WTC11 (cell line): ENCODE measurements around the gene SOWAHB. TPM values are rescaled to one million over a fixed set of nuclear protein-coding genes. Genes with fewer than 3 reads are reported as not detected.

ENCODE experiments used
- ATAC-seq: fragments of 200-7000 bp; cut with Tn5 transposase; 2 replicates; pipeline ENCODE4 v1.10.0; 2021; ENCODE audit warnings: mild to moderate bottlenecking, moderate library complexity
- CTCF ChIA-PET: fragments of 300-600 bp; sonication (Branson Sonifier 250); formaldehyde crosslinking; loops from one replicate; lab custom pipeline; 2021; ENCODE audit warnings: antibody characterized with exemption; lab: Charles Lee
- POLR2A ChIA-PET: fragments of 350-600 bp; sonication (Branson Sonifier 250); formaldehyde crosslinking; loops from one replicate; lab custom pipeline; 2021; ENCODE audit warnings: antibody characterized with exemption; lab: Charles Lee
- DNase-seq: peaks from one replicate; pipeline ENCODE4 v3.0.0; 2021; ENCODE audit warnings: low spot score
- H3K27ac Mint-ChIP-seq: 2 replicates; pipeline ENCODE4 v1.8.0; 2021; ENCODE audit warnings: mixed read lengths
- H3K27me3 Mint-ChIP-seq: 2 replicates; pipeline ENCODE4 v1.8.0; 2021; ENCODE audit warnings: low read depth, mild to moderate bottlenecking, moderate library complexity, mixed read lengths
- H3K36me3 Mint-ChIP-seq: 2 replicates; pipeline ENCODE4 v1.8.0; 2021; ENCODE audit warnings: mixed read lengths
- H3K4me1 Mint-ChIP-seq: 2 replicates; pipeline ENCODE4 v1.8.0; 2022; ENCODE audit warnings: mixed read lengths
- H3K4me3 Mint-ChIP-seq: 2 replicates; pipeline ENCODE4 v1.8.0; 2021; ENCODE audit warnings: mild to moderate bottlenecking, moderate library complexity, mixed read lengths
- H3K9me3 Mint-ChIP-seq: 2 replicates; pipeline ENCODE4 v1.8.0; 2021; ENCODE audit warnings: mixed read lengths
- AR ChIP-seq: fragments of 250-450 bp; sonication (Bioruptor Pico); IDR thresholded peaks from 2 replicates; pipeline ENCODE4 v1.9.0; 2021; ENCODE audit warnings: mild to moderate bottlenecking
- ATF1 ChIP-seq: sonication (generic); formaldehyde crosslinking; IDR thresholded peaks from 2 replicates; pipeline ENCODE4 v1.8.1; 2023; ENCODE audit warnings: mild to moderate bottlenecking, moderate library complexity, missing genetic modification reagents
- EMX1 ChIP-seq: fragments of 250-450 bp; sonication (Bioruptor Pico); IDR thresholded peaks from 2 replicates; pipeline ENCODE4 v1.8.0; 2021; ENCODE audit warnings: mild to moderate bottlenecking
- ESRRA ChIP-seq: sonication (generic); formaldehyde crosslinking; IDR thresholded peaks from 2 replicates; pipeline ENCODE4 v1.8.1; 2022; ENCODE audit warnings: mild to moderate bottlenecking, missing genetic modification reagents, borderline replicate concordance
- FOXJ3 ChIP-seq: sonication (generic); formaldehyde crosslinking; IDR thresholded peaks from 2 replicates; pipeline ENCODE4 v1.9.0; 2021; ENCODE audit warnings: missing genetic modification reagents, mild to moderate bottlenecking, borderline replicate concordance
- FOXP4 ChIP-seq: sonication (generic); formaldehyde crosslinking; IDR thresholded peaks from 2 replicates; pipeline ENCODE4 v1.8.0; 2022; ENCODE audit warnings: mild to moderate bottlenecking, missing genetic modification reagents
- GABPB1 ChIP-seq: sonication (generic); formaldehyde crosslinking; IDR thresholded peaks from 2 replicates; pipeline ENCODE4 v1.8.1; 2023; ENCODE audit warnings: mild to moderate bottlenecking, missing genetic modification reagents
- HMGA2 ChIP-seq: fragments of 250-450 bp; sonication (Bioruptor Pico); IDR thresholded peaks from 2 replicates; pipeline ENCODE4 v1.4.0; 2021; ENCODE audit warnings: mild to moderate bottlenecking, moderate library complexity
- MYBL2 ChIP-seq: sonication (generic); formaldehyde crosslinking; IDR thresholded peaks from 2 replicates; pipeline ENCODE4 v1.8.1; 2023; ENCODE audit warnings: mild to moderate bottlenecking, moderate library complexity, missing genetic modification reagents
- PRRX2 ChIP-seq: fragments of 250-450 bp; sonication (Bioruptor Pico); IDR thresholded peaks from 2 replicates; pipeline ENCODE4 v1.8.0; 2021; ENCODE audit warnings: mild to moderate bottlenecking
- RELA ChIP-seq: sonication (generic); formaldehyde crosslinking; IDR thresholded peaks from 2 replicates; pipeline ENCODE4 v1.8.1; 2022; ENCODE audit warnings: missing genetic modification reagents, mild to moderate bottlenecking, borderline replicate concordance
- ZBTB21 ChIP-seq: sonication (generic); formaldehyde crosslinking; IDR thresholded peaks from 2 replicates; pipeline ENCODE4 v1.8.1; 2023; ENCODE audit warnings: mild to moderate bottlenecking, missing genetic modification reagents, borderline replicate concordance
- ZNF138 ChIP-seq: sonication (generic); formaldehyde crosslinking; conservative IDR thresholded peaks from 2 replicates; pipeline ENCODE4 v1.8.1; 2022; ENCODE audit warnings: mild to moderate bottlenecking, moderate library complexity, missing genetic modification reagents
- ZNF263 ChIP-seq: sonication (generic); formaldehyde crosslinking; IDR thresholded peaks from 2 replicates; pipeline ENCODE4 v1.8.1; 2022; ENCODE audit warnings: low read depth, mild to moderate bottlenecking, moderate library complexity, missing genetic modification reagents
- ZNF317 ChIP-seq: sonication (generic); formaldehyde crosslinking; IDR thresholded peaks from 2 replicates; pipeline ENCODE4 v1.8.1; 2023; ENCODE audit warnings: low read depth, mild to moderate bottlenecking, moderate library complexity, missing genetic modification reagents, borderline replicate concordance
- ZNF512 ChIP-seq: sonication (generic); formaldehyde crosslinking; IDR thresholded peaks from 2 replicates; pipeline ENCODE4 v1.8.1; 2022; ENCODE audit warnings: missing genetic modification reagents, borderline replicate concordance
- total RNA-seq: library from RNA; stranded (reverse); gene quantifications from 3 replicates; pipeline ENCODE4 v1.2.3, GENCODE V29; 2021
- TF ChIP-seq, protein P1 (sequence below): sonication (generic); formaldehyde crosslinking; IDR thresholded peaks from 2 replicates; pipeline ENCODE4 v1.8.0; 2023; ENCODE audit warnings: missing genetic modification reagents, mild to moderate bottlenecking, borderline replicate concordance
- TF ChIP-seq, protein P2 (sequence below): sonication (generic); formaldehyde crosslinking; IDR thresholded peaks from 2 replicates; pipeline ENCODE4 v1.8.0; 2022; ENCODE audit warnings: mild to moderate bottlenecking, missing genetic modification reagents
- TF ChIP-seq, protein P3 (sequence below): fragments of 250-450 bp; sonication (Bioruptor Pico); IDR thresholded peaks from 2 replicates; pipeline ENCODE4 v2.1.2; 2022; ENCODE audit warnings: mild to moderate bottlenecking, moderate library complexity
- TF ChIP-seq, protein P4 (sequence below): sonication (generic); formaldehyde crosslinking; IDR thresholded peaks from 2 replicates; pipeline ENCODE4 v1.8.1; 2022; ENCODE audit warnings: low read depth, mild to moderate bottlenecking, moderate library complexity, missing genetic modification reagents, borderline replicate concordance

SOWAHB gene
- total RNA-seq, 1 experiment from 2014 or later: 1.5 TPM

GRCh38 chr4:76882630-76883029, 15.3 kb downstream of the SOWAHB start:
- POLR2A ChIA-PET: no interaction called here

GRCh38 chr4:76881375-76881774, 16.6 kb downstream of the SOWAHB start:
- H3K4me3 Mint-ChIP-seq: no peak overlapping the region
- ATAC-seq: peak; percentile 79
- H3K27ac Mint-ChIP-seq: no peak overlapping the region
- peaks cover 5% of the 10 kb centered on the region; the same call in 1 of the 2 replicates for H3K27me3 Mint-ChIP-seq
- H3K4me1 Mint-ChIP-seq: peaks cover 13% of the 10 kb centered on the region
- no peaks in the 10 kb centered on the region; the same call in 1 of the 2 replicates for H3K36me3 Mint-ChIP-seq
- TF ChIP-seq PRRX2 (CRISPR knock-in tag) (no peak), ESRRA (no peak), AR (no peak), ZNF512 (CRISPR knock-in tag) (no peak), FOXJ3 (CRISPR knock-in tag) (no peak), ZBTB21 (CRISPR knock-in tag) (no peak), FOXP4 (CRISPR knock-in tag) (no peak), ZNF138 (CRISPR knock-in tag) (no peak), RELA (CRISPR knock-in tag) (no peak), GABPB1 (CRISPR knock-in tag) (no peak), MYBL2 (no peak), ZNF317 (no peak)
- TF ChIP-seq, protein P1, sequence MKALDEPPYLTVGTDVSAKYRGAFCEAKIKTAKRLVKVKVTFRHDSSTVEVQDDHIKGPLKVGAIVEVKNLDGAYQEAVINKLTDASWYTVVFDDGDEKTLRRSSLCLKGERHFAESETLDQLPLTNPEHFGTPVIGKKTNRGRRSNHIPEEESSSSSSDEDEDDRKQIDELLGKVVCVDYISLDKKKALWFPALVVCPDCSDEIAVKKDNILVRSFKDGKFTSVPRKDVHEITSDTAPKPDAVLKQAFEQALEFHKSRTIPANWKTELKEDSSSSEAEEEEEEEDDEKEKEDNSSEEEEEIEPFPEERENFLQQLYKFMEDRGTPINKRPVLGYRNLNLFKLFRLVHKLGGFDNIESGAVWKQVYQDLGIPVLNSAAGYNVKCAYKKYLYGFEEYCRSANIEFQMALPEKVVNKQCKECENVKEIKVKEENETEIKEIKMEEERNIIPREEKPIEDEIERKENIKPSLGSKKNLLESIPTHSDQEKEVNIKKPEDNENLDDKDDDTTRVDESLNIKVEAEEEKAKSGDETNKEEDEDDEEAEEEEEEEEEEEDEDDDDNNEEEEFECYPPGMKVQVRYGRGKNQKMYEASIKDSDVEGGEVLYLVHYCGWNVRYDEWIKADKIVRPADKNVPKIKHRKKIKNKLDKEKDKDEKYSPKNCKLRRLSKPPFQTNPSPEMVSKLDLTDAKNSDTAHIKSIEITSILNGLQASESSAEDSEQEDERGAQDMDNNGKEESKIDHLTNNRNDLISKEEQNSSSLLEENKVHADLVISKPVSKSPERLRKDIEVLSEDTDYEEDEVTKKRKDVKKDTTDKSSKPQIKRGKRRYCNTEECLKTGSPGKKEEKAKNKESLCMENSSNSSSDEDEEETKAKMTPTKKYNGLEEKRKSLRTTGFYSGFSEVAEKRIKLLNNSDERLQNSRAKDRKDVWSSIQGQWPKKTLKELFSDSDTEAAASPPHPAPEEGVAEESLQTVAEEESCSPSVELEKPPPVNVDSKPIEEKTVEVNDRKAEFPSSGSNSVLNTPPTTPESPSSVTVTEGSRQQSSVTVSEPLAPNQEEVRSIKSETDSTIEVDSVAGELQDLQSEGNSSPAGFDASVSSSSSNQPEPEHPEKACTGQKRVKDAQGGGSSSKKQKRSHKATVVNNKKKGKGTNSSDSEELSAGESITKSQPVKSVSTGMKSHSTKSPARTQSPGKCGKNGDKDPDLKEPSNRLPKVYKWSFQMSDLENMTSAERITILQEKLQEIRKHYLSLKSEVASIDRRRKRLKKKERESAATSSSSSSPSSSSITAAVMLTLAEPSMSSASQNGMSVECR (CRISPR knock-in tag): no peak
- TF ChIP-seq, protein P2, sequence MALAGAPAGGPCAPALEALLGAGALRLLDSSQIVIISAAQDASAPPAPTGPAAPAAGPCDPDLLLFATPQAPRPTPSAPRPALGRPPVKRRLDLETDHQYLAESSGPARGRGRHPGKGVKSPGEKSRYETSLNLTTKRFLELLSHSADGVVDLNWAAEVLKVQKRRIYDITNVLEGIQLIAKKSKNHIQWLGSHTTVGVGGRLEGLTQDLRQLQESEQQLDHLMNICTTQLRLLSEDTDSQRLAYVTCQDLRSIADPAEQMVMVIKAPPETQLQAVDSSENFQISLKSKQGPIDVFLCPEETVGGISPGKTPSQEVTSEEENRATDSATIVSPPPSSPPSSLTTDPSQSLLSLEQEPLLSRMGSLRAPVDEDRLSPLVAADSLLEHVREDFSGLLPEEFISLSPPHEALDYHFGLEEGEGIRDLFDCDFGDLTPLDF (CRISPR knock-in tag): no peak
- TF ChIP-seq, protein P3, sequence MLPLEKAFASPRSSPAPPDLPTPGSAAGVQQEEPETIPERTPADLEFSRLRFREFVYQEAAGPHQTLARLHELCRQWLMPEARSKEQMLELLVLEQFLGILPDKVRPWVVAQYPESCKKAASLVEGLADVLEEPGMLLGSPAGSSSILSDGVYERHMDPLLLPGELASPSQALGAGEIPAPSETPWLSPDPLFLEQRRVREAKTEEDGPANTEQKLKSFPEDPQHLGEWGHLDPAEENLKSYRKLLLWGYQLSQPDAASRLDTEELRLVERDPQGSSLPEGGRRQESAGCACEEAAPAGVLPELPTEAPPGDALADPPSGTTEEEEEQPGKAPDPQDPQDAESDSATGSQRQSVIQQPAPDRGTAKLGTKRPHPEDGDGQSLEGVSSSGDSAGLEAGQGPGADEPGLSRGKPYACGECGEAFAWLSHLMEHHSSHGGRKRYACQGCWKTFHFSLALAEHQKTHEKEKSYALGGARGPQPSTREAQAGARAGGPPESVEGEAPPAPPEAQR (CRISPR knock-in tag): no peak
- TF ChIP-seq, all 79 proteins: peak for 0
- POLR2A ChIA-PET: no interaction called here
- DNase-seq: no peak
- peaks cover 4% of the 10 kb centered on the region for H3K9me3 Mint-ChIP-seq
- CTCF ChIA-PET: interaction anchor here (0.6 to 0.9 kb wide), 3 partner anchors 79 to 164 kb away, joined by 3 to 4 read pairs (median 4); no protein-coding TSS in a partner anchor

More at GRCh38 chr4:76882630-76883029, 15.3 kb downstream of the SOWAHB start:
- H3K36me3 Mint-ChIP-seq: no peaks in the 10 kb centered on the region; the same call in 1 of the 2 replicates
- DNase-seq (no peak), ATAC-seq (no peak)
- peaks cover 6% of the 10 kb centered on the region for H3K9me3 Mint-ChIP-seq
- no peak overlapping the region for H3K27ac Mint-ChIP-seq
- peaks cover 5% of the 10 kb centered on the region; the same call in 1 of the 2 replicates for H3K27me3 Mint-ChIP-seq
- peaks cover 17% of the 10 kb centered on the region for H3K4me1 Mint-ChIP-seq
- CTCF ChIA-PET: no interaction called here
- TF ChIP-seq HMGA2: no peak
- no peak for TF ChIP-seq ATF1
- TF ChIP-seq, protein P4, sequence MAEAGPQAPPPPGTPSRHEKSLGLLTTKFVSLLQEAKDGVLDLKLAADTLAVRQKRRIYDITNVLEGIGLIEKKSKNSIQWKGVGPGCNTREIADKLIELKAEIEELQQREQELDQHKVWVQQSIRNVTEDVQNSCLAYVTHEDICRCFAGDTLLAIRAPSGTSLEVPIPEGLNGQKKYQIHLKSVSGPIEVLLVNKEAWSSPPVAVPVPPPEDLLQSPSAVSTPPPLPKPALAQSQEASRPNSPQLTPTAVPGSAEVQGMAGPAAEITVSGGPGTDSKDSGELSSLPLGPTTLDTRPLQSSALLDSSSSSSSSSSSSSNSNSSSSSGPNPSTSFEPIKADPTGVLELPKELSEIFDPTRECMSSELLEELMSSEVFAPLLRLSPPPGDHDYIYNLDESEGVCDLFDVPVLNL (CRISPR knock-in tag): no peak
- no peak for TF ChIP-seq EMX1 (CRISPR knock-in tag)
- no peak for TF ChIP-seq ZNF263 (CRISPR knock-in tag)
- no peak overlapping the region for H3K4me3 Mint-ChIP-seq
